ENCODE measurements around the gene ENOX2.

The ENOX2 gene

GRCh38 chrX:130841776-130842175, 61.2 kb downstream of the ENOX2 start:
- TF ChIP-seq CTCF (IDR thresholded peaks at IDR 0.05): no peak

GRCh38 chrX:130840345-130840744, 62.7 kb downstream of the ENOX2 start:
- TF ChIP-seq CTCF (IDR thresholded peaks at IDR 0.05): no peak

- no peak for TF ChIP-seq CTCF (IDR thresholded peaks at IDR 0.05)
These were observed 66.6 kb downstream of the ENOX2 start for GRCh38 chrX:130836447-130836846.

- TF ChIP-seq CTCF (IDR thresholded peaks at IDR 0.05): no peak
These were observed 68.2 kb downstream of the ENOX2 start for GRCh38 chrX:130834830-130835229.

- TF ChIP-seq CTCF (IDR thresholded peaks at IDR 0.05): no peak
These were observed 68.9 kb downstream of the ENOX2 start for GRCh38 chrX:130834149-130834548.

- no peak for TF ChIP-seq CTCF (IDR thresholded peaks at IDR 0.05)
These were observed 71.7 kb downstream of the ENOX2 start for GRCh38 chrX:130831347-130831722.

GRCh38 chrX:130830599-130831346, 72.2 kb downstream of the ENOX2 start:
- no peak for TF ChIP-seq CTCF (IDR thresholded peaks at IDR 0.05)

Measured in LNCAP (cell line).